Umbilical cord (tissue), 2 donors: ENCODE data around the gene NTN4. TPM values are rescaled to one million over a fixed set of nuclear protein-coding genes. Genes with fewer than 3 reads are reported as not detected.
"Not testable (repeated sequence)": the region's sequence is repeated elsewhere in the genome, so short reads cannot be mapped to it uniquely, and the experiment has no call there.

Source experiments
- DNase-seq: peaks from one replicate; pipeline ENCODE4 v3.0.0-alpha.2; 2015; ENCODE audit warnings: low spot score
- total RNA-seq: library from RNA; depleted of rRNA; stranded (reverse); fragments of >200 nt; gene quantifications from one replicate; pipeline ENCODE4 v1.2.3, GENCODE V29; 2014; ENCODE audit warnings: low replicate concordance; ENCODE audit not compliant: insufficient read depth

Gene NTN4
- total RNA-seq, 1 donor from 2014 or later: 11.1 TPM

GRCh38 chr12:95755261-95755865, 35.2 kb downstream of the NTN4 start:
- peak; percentile 57 for DNase-seq

- DNase-seq: not testable (repeated sequence)
Observed at GRCh38 chr12:95746062-95746461, 44.5 kb downstream of the NTN4 start.

DNA sequence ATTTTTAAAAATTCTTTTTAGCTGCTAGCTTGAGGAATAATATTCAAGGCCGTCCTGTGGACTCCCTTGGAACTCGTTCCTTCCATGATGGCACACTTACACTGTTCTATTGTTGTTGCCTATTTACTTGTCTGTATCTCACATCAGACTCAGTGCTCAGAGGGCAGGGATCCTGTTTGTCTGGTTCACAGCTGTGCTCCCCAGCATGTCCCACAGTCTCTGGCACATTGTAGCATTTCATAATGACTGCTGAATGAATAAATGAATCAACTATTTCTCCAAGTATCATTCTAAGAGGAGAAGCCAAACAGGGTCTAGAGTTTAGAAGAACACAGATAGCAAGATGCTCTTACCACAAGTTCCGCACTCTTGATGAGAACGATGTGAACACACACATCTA, 48.0 kb downstream of the NTN4 start:
- DNase-seq: no peak

DNA sequence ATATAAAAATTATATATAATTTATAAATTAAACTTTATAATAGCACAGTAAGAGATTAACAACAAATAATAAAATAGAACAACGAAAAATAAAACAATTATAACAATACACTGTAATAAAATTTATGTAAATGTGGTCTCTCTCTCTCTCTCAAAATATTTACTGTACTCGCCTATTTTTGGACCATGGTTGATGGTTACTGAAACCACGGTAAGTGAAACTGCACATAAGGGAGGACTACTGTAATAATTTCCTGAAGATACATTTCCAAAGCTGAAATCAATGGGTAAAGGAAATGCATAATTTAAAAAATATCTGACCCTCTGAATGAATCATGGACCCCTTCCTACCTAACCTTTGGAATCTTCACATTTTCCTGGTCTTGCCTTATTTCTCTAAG, 48.9 kb downstream of the NTN4 start:
- DNase-seq: no peak

DNA sequence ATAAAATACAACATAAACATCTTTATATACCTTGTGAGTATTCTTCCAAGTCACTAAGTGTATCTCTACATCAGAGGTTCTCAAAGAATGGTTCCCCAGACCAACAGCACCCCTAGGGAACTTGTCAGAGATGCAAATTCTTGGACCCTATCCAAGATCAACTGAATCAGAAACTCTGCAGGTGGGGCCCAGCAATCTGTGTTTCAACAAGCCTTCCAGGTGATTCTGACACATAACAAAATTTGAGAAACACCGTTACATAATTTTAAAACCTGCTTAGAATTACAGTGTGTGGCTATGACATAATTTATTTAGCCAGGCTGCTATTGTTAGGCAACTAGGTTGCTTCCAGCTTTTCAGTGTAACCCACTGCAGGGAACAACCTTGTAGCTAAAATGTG, 49.8 kb downstream of the NTN4 start:
- DNase-seq: peak; percentile 37

- no peak for DNase-seq
Observed at GRCh38 chr12:95739561-95740313, 50.8 kb downstream of the NTN4 start.

DNA sequence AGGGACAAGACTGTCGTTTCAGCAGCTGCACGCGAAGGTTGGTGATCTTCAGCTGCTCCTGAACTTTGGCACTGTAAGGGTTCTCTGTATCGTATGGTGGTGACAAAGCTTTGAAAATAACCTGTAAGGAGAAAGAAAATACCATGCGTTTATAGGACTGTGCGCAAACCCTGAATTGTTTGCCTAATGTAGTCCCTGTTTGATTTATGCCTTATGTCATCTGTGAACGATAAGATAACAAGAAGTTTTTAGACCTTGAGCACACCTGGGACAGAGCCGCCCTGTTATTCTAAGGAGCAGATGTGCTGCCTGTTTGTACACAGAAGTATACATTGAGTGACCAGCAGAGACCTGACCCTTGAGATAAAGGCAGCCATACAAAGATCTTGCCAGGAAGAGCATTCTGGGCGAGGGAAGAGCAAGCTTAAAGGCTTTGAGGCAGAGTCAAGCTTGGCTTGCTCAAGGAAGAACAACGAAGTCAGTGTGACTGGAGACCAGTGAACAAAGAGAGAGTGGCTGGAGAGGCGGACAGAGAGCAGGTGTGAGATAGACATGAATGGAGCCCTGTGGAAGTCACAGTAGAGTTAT, 52.4 kb downstream of the NTN4 start:
- no peak for DNase-seq

DNA sequence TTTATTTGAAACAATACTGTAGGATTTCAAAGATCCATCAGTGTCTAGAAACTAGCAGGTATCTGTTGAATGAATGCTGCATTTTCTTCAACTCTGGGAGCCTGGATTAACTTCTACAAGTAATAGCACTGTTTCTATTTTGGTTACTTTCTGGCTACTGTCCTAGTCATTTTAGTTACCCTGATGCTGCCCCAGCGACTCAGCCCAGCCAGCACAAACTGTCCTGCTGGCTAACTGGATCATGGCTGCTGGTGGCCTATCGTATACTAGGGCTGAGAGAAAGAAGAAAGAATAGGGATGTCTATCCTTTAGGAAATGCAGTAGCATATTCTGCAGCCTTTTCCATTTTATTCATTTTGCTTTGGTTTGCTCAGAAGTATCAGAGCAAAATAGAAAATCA, 53.9 kb downstream of the NTN4 start:
- DNase-seq: no peak

DNA sequence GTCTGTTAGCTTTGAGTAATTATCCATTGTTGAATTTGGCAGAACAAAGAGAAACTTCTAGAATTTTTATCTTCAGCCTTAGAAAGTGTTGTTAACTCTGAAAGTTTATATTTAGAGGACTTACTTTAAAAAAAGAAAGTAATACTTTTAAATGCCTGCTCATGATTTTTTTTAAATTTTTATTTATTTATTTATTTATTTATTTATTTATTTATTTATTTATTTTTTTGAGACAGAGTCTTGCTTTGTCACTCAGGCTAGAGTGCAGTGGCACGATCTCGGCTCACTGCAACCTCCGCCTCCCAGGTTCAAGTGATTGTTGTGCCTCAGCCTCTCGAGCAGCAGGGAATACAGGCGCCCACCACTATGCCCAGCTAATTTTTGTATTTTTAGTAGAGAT, 54.8 kb downstream of the NTN4 start:
- not testable (repeated sequence) for DNase-seq

GRCh38 chr12:95733141-95733825, 57.3 kb downstream of the NTN4 start:
- DNase-seq: peak; percentile 74

GRCh38 chr12:95731519-95731958, 59.0 kb downstream of the NTN4 start:
- DNase-seq: no peak

GRCh38 chr12:95730457-95730856, 60.1 kb downstream of the NTN4 start:
- no peak for DNase-seq

DNA sequence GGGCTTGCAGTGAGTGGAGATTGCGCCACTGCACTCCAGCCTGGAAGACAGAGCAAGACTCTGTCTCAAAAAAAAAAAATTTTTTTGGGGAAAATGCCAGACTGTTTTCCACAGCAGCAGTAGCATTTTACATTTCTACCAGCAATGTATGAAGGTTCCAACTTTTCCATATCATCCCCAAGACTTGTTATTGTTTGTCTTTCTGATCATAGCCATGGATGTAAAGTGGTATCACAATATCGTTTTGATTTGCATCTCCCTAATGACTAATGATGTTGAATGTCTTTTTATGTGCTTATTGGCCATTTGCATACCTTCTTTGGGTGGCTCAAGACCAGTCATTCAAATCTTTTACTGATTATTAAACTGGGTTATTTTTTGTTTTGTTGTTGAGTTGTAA, 63.7 kb downstream of the NTN4 start:
- DNase-seq: no peak

GRCh38 chr12:95724767-95725166, 65.8 kb downstream of the NTN4 start:
- DNase-seq: no peak

GRCh38 chr12:95723693-95724384, 66.7 kb downstream of the NTN4 start:
- peak; percentile 33 for DNase-seq

DNA sequence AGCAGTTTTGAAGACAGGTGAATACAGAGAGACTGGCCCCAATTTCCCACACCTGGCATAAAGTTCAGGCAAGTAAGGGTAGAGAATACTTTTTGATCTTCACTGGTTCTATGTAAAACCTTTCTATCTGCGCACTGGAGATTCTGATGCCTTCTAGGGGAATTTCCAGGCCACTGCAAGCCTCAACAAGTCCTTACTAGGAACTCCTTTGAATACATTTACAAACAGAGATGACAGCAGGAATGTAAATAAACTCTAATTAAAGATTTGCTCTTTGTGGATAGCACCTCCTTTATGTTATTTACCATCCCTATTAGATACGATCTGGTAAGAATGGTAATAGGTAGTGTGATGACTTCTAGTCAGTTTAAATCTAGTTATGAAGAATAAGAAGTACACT, 69.2 kb downstream of the NTN4 start:
- DNase-seq: no peak

- DNase-seq: no peak
Observed at GRCh38 chr12:95720146-95720545, 70.4 kb downstream of the NTN4 start.

DNA sequence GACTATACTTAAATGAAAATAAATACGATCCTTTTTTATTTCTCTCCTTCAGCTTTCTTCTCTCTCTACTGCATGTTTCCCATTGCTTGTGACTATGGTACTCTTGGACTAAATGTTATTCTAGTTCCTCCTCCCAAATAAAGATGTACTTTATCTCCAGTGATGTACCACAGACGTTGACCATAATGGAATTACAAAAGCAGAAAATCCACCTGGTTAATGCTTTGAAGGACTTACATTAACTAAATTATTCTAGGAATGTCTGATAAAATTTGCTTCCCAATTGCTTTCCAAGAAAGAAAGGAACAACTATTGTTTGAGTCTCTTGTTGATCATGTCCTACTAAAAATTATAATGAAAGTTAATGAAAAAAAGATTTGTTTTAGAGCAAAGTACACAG, 71.8 kb downstream of the NTN4 start:
- no peak for DNase-seq

- DNase-seq: no peak
Observed at GRCh38 chr12:95718006-95718431, 72.5 kb downstream of the NTN4 start.

DNA sequence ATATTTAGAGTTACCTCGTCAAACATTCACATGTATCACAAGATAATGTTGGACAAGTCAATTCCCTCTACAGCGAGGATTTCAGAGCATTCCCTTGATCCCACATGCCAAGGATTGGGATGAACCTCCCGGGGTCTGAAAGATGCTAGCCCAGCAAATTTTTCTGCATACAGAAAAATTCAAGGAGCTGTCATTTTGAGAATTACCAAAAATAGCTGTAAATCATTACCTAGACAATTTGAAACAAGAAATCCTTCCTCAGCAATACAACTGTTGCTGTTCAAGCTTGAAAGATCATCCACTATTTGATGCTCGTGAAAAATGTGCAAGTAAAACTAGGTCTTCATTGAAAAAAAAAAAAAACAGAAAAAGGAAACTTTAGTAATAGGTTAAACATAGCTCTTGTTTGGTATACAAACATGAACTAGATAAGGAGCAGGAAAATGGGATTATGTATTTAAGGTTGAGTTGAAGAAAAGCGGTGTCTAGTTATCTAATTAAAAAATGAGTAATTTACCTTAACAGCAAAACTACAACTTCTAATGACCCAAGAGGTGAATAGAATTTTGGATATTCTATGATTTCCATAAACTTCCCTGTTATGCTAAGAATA, 73.1 kb downstream of the NTN4 start:
- DNase-seq: no peak

DNA sequence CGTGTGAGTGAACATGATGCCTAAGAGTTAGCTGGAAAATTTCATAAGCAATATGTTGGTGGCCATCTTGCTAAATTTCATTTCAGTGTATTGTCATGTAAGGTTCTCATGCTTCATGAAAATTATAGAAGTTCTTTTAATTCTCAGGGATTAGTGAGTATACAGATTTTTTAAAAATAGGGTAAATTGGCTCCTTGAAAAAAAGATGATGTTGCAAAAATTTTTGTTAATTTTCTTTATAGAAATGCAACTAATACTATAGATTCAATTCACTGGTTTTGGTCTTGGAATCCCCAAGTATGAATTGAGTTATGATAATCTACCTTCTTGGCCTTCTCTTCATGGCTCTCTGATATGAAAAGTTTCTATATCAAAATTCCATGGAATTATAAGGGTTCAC, 75.4 kb downstream of the NTN4 start:
- DNase-seq: no peak
